Astrocyte of the spinal cord (primary cell): Measurements from ENCODE around the gene ZNF230.

Source experiments
- DNase-seq: peaks from one replicate; pipeline ENCODE4 v3.0.0; 2011; ENCODE audit warnings: low read depth, low spot score
- H3K4me3 ChIP-seq: 2 replicates; pipeline ENCODE4 v1.5.1; 2011; ENCODE audit warnings: low read depth, mild to moderate bottlenecking, low read length, moderate library complexity
- in situ Hi-C: cut with HindIII; loops from 2 replicates; pipeline ENCODE4 v1.10.0; 2017; ENCODE audit warnings: low sequenced_read_pairs
- TF ChIP-seq, protein P1 (sequence below): IDR thresholded peaks from 2 replicates; pipeline ENCODE4 v1.5.1; 2012; ENCODE audit warnings: low read depth, mild to moderate bottlenecking, low read length, inconsistent platforms

Gene ZNF230

DNA sequence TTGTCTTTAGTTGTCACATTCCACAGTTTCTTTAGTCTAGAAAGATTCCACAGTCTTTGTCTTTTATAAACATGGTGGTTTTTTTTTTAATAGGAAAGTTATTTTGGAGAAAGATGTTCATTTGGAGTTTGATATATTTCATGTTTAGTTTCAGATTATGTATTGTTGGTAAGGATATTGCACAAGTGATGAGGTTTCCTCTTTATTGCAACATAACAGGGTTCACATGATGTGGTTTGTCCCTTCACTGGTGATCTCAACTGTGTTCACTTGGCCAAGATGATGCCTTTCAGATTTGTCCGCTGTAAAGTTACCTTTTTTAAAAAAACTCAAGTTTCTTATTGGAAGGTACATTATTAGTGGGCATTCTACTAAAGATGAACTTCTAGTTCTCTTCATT, 3.2 kb downstream of the ZNF230 start:
- DNase-seq = no peak
- TF ChIP-seq, protein P1, sequence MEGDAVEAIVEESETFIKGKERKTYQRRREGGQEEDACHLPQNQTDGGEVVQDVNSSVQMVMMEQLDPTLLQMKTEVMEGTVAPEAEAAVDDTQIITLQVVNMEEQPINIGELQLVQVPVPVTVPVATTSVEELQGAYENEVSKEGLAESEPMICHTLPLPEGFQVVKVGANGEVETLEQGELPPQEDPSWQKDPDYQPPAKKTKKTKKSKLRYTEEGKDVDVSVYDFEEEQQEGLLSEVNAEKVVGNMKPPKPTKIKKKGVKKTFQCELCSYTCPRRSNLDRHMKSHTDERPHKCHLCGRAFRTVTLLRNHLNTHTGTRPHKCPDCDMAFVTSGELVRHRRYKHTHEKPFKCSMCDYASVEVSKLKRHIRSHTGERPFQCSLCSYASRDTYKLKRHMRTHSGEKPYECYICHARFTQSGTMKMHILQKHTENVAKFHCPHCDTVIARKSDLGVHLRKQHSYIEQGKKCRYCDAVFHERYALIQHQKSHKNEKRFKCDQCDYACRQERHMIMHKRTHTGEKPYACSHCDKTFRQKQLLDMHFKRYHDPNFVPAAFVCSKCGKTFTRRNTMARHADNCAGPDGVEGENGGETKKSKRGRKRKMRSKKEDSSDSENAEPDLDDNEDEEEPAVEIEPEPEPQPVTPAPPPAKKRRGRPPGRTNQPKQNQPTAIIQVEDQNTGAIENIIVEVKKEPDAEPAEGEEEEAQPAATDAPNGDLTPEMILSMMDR = no peak
- in situ Hi-C loops = no loop called here
- no peak overlapping the region for H3K4me3 ChIP-seq

DNA sequence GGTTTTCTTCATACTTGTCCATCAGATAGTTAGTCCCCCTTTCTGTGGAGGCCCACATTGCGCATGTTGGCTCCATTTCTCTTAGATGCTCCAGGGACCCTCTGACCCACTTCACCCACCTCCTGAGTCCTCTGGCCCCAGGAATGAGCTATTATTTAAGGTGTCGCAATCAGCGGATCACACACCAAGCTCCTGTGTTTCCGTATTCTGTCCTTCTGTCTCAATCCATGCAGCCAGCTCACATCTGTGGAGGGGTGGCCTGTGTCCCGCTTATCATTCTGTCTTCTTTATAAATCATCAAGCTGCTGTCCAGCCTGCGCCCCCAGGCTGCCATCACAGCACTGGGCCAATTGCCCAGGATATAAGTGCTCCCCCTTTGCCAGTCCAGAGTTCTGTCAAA, 4.7 kb downstream of the ZNF230 start:
- DNase-seq = no peak
- TF ChIP-seq, protein P1 = no peak
- in situ Hi-C loops = no loop called here
- no peak overlapping the region for H3K4me3 ChIP-seq

DNA sequence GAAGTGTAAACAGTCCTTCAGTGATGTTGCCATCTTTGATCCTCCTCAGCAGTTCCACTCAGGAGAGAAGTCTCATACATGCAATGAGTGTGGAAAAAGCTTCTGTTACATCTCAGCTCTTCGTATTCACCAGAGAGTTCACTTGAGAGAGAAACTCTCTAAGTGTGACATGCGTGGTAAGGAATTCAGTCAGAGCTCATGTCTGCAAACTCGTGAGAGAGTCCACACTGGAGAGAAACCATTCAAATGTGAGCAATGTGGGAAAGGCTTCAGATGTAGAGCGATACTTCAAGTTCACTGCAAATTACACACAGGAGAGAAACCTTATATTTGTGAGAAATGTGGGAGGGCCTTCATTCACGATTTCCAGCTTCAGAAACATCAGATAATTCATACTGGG, 7.7 kb downstream of the ZNF230 start:
- in situ Hi-C loops = no loop called here
- H3K4me3 ChIP-seq = no peak overlapping the region
- TF ChIP-seq, protein P1 = no peak
- no peak for DNase-seq

DNA sequence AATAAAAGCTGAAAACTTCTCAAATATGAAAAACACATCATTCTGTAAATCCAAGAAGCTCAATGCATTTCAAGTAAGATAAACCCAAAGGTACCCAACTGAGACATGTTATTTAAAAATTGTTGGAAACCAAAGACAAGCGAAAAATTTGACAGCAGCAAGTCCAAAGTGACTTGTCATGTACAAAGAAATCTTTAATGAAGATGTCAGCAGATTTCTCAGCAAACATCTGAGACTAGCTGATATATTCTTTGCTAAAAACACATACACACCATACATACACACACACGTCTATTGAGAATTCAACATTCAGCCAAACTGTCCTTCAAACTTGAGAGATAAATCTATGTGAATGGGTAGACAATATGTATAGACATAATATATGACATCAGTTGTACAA, 16.7 kb downstream of the ZNF230 start:
- in situ Hi-C loops = no loop called here
- TF ChIP-seq, protein P1 = no peak
- no peak for DNase-seq
- H3K4me3 ChIP-seq = no peak overlapping the region

DNA sequence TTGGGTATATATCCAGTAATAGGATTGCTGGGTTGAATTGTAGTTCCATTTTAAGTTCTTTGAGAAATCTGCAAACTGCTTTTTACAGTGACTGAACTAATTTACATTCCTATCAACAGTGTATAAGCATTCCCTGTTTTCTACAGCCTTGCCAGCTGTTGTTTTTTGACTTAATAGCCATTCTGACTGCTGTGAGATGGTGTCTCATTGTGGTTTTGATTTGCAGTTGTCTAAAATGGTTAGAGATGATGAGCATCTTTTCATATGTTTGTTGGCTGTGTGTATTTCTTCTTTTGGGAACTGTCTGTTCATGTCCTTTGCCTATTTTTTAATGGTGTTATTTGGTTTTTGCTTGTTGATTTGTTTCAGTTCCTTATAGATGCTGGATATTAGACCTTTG, 18.5 kb downstream of the ZNF230 start:
- DNase-seq = no peak
- TF ChIP-seq, protein P1 = no peak
- in situ Hi-C loops = no loop called here
- no peak overlapping the region for H3K4me3 ChIP-seq

DNA sequence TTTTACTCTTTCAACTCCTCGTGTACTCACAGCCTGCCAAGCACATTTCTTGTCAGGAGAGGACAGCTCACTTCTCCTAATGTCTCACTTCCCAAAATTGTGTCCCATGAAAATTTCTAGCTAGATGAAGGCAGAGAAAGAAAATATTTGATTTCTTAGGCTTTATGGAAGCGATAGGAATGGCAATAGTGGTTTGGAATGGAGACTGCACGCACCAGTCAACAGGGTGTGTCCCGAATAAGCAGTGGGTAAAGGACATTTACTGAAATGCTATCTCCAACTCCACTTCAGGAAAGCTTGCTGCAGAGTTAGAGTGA, 22.1 kb downstream of the ZNF230 start:
- TF ChIP-seq, protein P1 = no peak
- no peak for DNase-seq
- in situ Hi-C loops = no loop called here
- H3K4me3 ChIP-seq = peak overlapping the region; percentile 70
